WERI-Rb-1 (cell line): Measurements from ENCODE around the gene MAST4.

Source experiments
- DNase-seq: peaks from one replicate; pipeline ENCODE4 v3.0.0-alpha.2; 2020
- H3K27ac ChIP-seq: fragments of 250-450 bp; sonication (Bioruptor Pico); 2 replicates; pipeline ENCODE4 v1.5.1; 2020; ENCODE audit warnings: mild to moderate bottlenecking, moderate library complexity
- H3K27me3 ChIP-seq: fragments of 250-450 bp; sonication (Bioruptor Pico); 2 replicates; pipeline ENCODE4 v1.5.1; 2021; ENCODE audit warnings: mild to moderate bottlenecking, low read depth, moderate library complexity; ENCODE audit not compliant: insufficient read depth, severe bottlenecking
- H3K36me3 ChIP-seq: fragments of 250-450 bp; sonication (Bioruptor Pico); 2 replicates; pipeline ENCODE4 v1.5.1; 2020; ENCODE audit warnings: mild to moderate bottlenecking, moderate library complexity
- H3K4me3 ChIP-seq: 2 replicates; pipeline ENCODE4 v1.5.1; 2011; ENCODE audit warnings: low read depth, mild to moderate bottlenecking, control low read depth, low read length
- H3K9me3 ChIP-seq: fragments of 250-450 bp; sonication (Bioruptor Pico); 2 replicates; pipeline ENCODE4 v1.5.1; 2021; ENCODE audit warnings: mild to moderate bottlenecking, moderate library complexity; ENCODE audit not compliant: severe bottlenecking
- CTCF ChIP-seq: IDR thresholded peaks from 2 replicates; pipeline ENCODE4 v1.5.1; 2011; ENCODE audit warnings: low read depth, mild to moderate bottlenecking, control low read depth, inconsistent platforms, low read length

The MAST4 gene

GRCh38 chr5:67141644-67142043, 545.5 kb downstream of the MAST4 start:
- H3K9me3 ChIP-seq, result no peaks in the 10 kb centered on the region
- no peak for TF ChIP-seq CTCF
- DNase-seq, result no peak
- no peaks in the 10 kb centered on the region for H3K27me3 ChIP-seq
- H3K27ac ChIP-seq, result no peak overlapping the region
- H3K36me3 ChIP-seq, result no peaks in the 10 kb centered on the region
- no peak overlapping the region for H3K4me3 ChIP-seq

GRCh38 chr5:67142816-67143215, 546.6 kb downstream of the MAST4 start:
- no peaks in the 10 kb centered on the region for H3K27me3 ChIP-seq
- no peaks in the 10 kb centered on the region for H3K36me3 ChIP-seq
- no peak for DNase-seq
- no peak for TF ChIP-seq CTCF
- H3K9me3 ChIP-seq, result no peaks in the 10 kb centered on the region
- H3K4me3 ChIP-seq, result no peak overlapping the region
- no peak overlapping the region for H3K27ac ChIP-seq

- TF ChIP-seq CTCF, result no peak
- no peaks in the 10 kb centered on the region for H3K9me3 ChIP-seq
- H3K27me3 ChIP-seq, result no peaks in the 10 kb centered on the region
- no peak overlapping the region for H3K4me3 ChIP-seq
- no peaks in the 10 kb centered on the region for H3K36me3 ChIP-seq
- no peak overlapping the region for H3K27ac ChIP-seq
- no peak for DNase-seq
Observed at GRCh38 chr5:67143549-67143948, 547.4 kb downstream of the MAST4 start.

- Histone ChIP-seq H3K9me3 (no peaks in the 10 kb centered on the region), H3K27ac (no peak overlapping the region), H3K27me3 (no peaks in the 10 kb centered on the region), H3K36me3 (no peaks in the 10 kb centered on the region), H3K4me3 (no peak overlapping the region)
- TF ChIP-seq CTCF, result no peak
- DNase-seq, result no peak
Observed at GRCh38 chr5:67144183-67144639, 548.0 kb downstream of the MAST4 start.

GRCh38 chr5:67146574-67146973, 550.4 kb downstream of the MAST4 start:
- Histone ChIP-seq H3K27me3 (no peaks in the 10 kb centered on the region), H3K4me3 (no peak overlapping the region), H3K27ac (no peak overlapping the region), H3K9me3 (no peaks in the 10 kb centered on the region), H3K36me3 (no peaks in the 10 kb centered on the region)
- DNase-seq, result no peak
- TF ChIP-seq CTCF, result no peak

- Histone ChIP-seq H3K4me3 (no peak overlapping the region), H3K27ac (no peak overlapping the region), H3K36me3 (no peaks in the 10 kb centered on the region), H3K27me3 (no peaks in the 10 kb centered on the region), H3K9me3 (no peaks in the 10 kb centered on the region)
- no peak for DNase-seq
- no peak for TF ChIP-seq CTCF
Observed at GRCh38 chr5:67146981-67147380, 550.8 kb downstream of the MAST4 start.
